IPS DF 6.9 (cell line): ENCODE measurements around the gene TFDP3.

ENCODE experiments used
- DNase-seq: peaks from one replicate; pipeline ENCODE4 v3.0.0-alpha.2; 2013; ENCODE audit warnings: low read depth, low spot score
- H3K27ac ChIP-seq: one replicate; pipeline ENCODE4 v1.5.1; 2013; ENCODE audit warnings: low read length, control low read depth
- H3K27me3 ChIP-seq: 2 replicates; pipeline ENCODE4 v1.6.1; 2013; ENCODE audit warnings: mild to moderate bottlenecking, low read length; ENCODE audit not compliant: control insufficient read depth, insufficient read depth
- H3K36me3 ChIP-seq: 2 replicates; pipeline ENCODE4 v1.6.1; 2013; ENCODE audit warnings: low read length; ENCODE audit not compliant: control insufficient read depth, insufficient read depth
- H3K4me1 ChIP-seq: 2 replicates; pipeline ENCODE4 v1.6.1; 2013; ENCODE audit warnings: low read length; ENCODE audit not compliant: control insufficient read depth, insufficient read depth
- H3K4me3 ChIP-seq: 2 replicates; pipeline ENCODE4 v1.5.1; 2013; ENCODE audit warnings: mild to moderate bottlenecking, low read length
- H3K9me3 ChIP-seq: 2 replicates; pipeline ENCODE4 v1.6.1; 2013; ENCODE audit warnings: low read length, inconsistent platforms; ENCODE audit not compliant: control insufficient read depth, insufficient read depth
- WGBS: extraction: QIAGEN DNeasy Blood & Tissue Kit; methylation state at CpG from one replicate; pipeline ENCODE4 v1.1.7; 2013; ENCODE audit warnings: mixed read lengths, missing lambda C conversion rate; ENCODE audit not compliant: insufficient read length, insufficient coverage; 5-methylcytosine and 5-hydroxymethylcytosine counted together

Gene TFDP3, protein sequence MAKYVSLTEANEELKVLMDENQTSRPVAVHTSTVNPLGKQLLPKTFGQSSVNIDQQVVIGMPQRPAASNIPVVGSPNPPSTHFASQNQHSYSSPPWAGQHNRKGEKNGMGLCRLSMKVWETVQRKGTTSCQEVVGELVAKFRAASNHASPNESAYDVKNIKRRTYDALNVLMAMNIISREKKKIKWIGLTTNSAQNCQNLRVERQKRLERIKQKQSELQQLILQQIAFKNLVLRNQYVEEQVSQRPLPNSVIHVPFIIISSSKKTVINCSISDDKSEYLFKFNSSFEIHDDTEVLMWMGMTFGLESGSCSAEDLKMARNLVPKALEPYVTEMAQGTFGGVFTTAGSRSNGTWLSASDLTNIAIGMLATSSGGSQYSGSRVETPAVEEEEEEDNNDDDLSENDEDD

DNA sequence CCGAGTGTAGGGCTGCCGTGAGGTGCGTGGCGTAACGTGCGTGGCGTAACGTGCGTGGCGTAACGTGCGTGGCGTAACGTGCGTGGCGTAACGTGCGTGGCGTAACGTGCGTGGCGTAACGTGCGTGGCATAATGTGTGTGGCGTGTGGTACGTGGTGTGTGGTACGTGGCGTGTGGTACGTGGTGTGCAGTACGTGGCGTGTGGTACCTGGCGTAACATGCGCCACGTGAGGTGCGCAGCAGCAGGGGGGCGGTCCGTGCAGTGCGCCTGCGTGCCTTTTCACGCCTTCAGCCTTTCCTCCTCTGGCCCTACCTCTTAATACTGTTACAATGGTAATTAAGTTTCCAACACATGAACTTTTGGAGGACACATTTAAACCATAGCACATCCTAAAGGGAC is at the start of gene TFDP3:
Gene TFDP3 (minus strand): TSS at position 26 of the 400 bp plus-strand sequence. CDS start 95 bp downstream, outside the sequence.
- 100% methylated on average over 9 of the region's 40 CpGs for WGBS
- no peak within 1 kb of the TSS for H3K4me3 ChIP-seq
- no peak within 1 kb of the TSS for H3K27ac ChIP-seq
- DNase-seq = no peak
- H3K9me3 ChIP-seq = no peaks in the 10 kb centered on the region
- no peaks in the 10 kb centered on the region for H3K36me3 ChIP-seq
- H3K4me1 ChIP-seq = no peaks in the 10 kb centered on the region
- no peaks in the 10 kb centered on the region for H3K27me3 ChIP-seq

DNA sequence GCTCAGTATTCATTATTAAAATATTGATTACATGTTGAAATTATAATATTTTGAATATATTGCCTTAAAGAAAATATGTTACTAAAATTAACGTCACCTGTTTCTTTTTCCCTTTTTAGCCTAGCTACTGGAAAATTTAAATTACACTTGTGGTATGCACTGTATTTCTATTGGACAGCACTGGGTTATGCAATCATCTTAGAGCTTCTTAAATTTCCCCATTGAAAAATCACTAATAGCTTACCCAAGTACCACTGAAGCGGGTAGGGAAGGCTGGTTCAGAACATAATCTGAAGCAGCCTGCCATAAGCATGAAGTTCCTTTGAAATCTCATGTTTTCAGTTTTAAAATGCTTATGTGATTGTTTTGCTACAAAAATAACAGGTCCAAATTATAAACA is 49.5 kb upstream of the TFDP3 start:
- DNase-seq = no peak
- Histone ChIP-seq H3K9me3 (no peaks in the 10 kb centered on the region), H3K36me3 (no peaks in the 10 kb centered on the region), H3K4me1 (no peaks in the 10 kb centered on the region), H3K27me3 (no peaks in the 10 kb centered on the region), H3K27ac (no peak overlapping the region), H3K4me3 (no peak overlapping the region)
- WGBS = no CpG with 5 or more reads among the region's 2 CpGs

DNA sequence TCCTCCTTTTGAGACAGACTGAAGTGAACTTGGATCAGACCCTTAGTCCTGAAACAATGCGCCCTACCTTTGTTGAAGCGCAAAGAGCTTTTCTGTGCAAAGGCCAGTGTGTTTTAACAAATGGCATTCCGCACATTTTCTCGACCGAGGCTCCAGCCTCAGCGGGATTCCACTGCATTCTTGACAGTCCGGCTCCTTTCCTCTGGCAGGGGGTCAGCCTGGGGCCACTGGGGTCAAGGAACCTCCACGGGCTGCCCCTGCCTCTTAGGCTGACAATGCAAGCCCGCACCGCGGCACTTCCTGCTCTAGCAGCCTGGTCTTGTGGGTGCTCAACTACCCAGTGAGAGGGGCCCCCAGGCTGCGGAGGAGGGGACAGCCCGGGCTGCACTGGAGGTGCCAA is 47.2 kb upstream of the TFDP3 start:
- Histone ChIP-seq H3K27ac (no peak overlapping the region), H3K4me3 (no peak overlapping the region), H3K36me3 (no peaks in the 10 kb centered on the region), H3K27me3 (no peaks in the 10 kb centered on the region), H3K4me1 (no peaks in the 10 kb centered on the region), H3K9me3 (no peaks in the 10 kb centered on the region)
- peak; percentile 58 for DNase-seq
- whole genome bisulfite sequencing = no CpG with 5 or more reads among the region's 13 CpGs

DNA sequence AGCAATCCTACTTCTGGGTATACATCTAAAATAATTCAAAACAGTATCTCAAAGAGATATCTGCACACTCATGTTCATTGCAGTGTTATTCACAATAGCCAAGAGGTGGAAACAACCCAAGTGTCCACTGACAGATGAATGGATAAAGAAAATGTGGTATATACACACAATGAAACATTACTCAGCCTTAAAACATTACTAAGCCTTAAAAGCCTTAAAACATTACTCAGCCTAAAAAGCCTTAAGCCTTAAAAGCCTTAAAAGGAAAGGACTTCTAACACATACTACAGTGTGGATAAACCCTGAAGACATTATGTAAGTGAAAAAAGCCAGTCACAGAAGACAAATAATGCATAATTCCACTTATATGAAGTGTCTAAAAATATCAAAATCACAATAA is 40.3 kb upstream of the TFDP3 start:
- no peaks in the 10 kb centered on the region for H3K4me1 ChIP-seq
- H3K27ac ChIP-seq = no peak overlapping the region

DNA sequence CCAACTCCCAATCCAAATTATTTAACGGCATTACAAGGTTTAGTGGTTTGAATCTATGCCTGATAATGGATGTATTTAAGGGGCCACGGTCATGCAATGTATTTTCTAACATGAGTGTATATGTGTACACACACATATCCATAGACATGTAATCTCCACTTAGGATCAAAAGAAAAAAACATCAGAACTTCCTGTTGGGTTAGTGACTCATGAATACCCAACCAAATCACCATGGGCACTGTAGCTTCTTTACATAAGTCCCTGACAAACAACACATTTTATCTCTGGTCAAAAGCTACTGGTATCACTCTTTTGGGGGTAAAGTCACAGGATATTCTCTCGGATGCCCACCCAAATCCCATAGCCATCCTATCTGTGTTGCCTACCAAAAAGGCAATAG is 36.5 kb upstream of the TFDP3 start:
- DNase-seq = no peak

More for the DNA sequence above, 40.3 kb upstream of the TFDP3 start:
- DNase-seq = no peak
- Histone ChIP-seq H3K4me3 (no peak overlapping the region), H3K27me3 (no peaks in the 10 kb centered on the region), H3K9me3 (no peaks in the 10 kb centered on the region), H3K36me3 (no peaks in the 10 kb centered on the region)

DNA sequence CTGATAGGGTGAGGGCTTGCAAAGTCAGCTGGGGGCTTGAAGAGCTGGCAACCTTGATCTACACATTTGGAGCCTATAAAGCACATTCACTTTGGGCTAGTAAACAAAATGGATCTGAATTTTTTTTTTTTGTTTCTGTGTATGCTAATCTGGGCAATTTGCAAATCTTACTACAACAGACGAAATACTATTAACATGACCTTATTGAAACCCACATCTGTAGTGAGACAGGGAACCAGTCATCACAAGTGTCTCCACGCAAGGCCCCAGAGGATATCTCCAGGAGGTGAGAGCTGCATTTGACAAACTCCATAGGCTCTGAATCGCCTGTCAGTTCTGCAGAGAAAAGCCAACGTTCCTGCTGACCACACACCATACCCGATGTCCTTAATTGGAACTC is 33.0 kb upstream of the TFDP3 start:
- DNase-seq = no peak
- Histone ChIP-seq H3K36me3 (no peaks in the 10 kb centered on the region), H3K4me3 (no peak overlapping the region), H3K4me1 (peaks cover 1% of the 10 kb centered on the region; the same call in 1 of the 2 replicates), H3K9me3 (no peaks in the 10 kb centered on the region), H3K27ac (no peak overlapping the region), H3K27me3 (no peaks in the 10 kb centered on the region)
- WGBS = no CpG with 5 or more reads among the region's 5 CpGs

More for the DNA sequence above, 36.5 kb upstream of the TFDP3 start:
- H3K36me3 ChIP-seq = no peaks in the 10 kb centered on the region
- no peaks in the 10 kb centered on the region for H3K9me3 ChIP-seq
- H3K27ac ChIP-seq = no peak overlapping the region
- no CpG with 5 or more reads among the region's 3 CpGs for WGBS
- no peaks in the 10 kb centered on the region for H3K27me3 ChIP-seq
- H3K4me1 ChIP-seq = peaks cover 1% of the 10 kb centered on the region; the same call in 1 of the 2 replicates
- no peak overlapping the region for H3K4me3 ChIP-seq

DNA sequence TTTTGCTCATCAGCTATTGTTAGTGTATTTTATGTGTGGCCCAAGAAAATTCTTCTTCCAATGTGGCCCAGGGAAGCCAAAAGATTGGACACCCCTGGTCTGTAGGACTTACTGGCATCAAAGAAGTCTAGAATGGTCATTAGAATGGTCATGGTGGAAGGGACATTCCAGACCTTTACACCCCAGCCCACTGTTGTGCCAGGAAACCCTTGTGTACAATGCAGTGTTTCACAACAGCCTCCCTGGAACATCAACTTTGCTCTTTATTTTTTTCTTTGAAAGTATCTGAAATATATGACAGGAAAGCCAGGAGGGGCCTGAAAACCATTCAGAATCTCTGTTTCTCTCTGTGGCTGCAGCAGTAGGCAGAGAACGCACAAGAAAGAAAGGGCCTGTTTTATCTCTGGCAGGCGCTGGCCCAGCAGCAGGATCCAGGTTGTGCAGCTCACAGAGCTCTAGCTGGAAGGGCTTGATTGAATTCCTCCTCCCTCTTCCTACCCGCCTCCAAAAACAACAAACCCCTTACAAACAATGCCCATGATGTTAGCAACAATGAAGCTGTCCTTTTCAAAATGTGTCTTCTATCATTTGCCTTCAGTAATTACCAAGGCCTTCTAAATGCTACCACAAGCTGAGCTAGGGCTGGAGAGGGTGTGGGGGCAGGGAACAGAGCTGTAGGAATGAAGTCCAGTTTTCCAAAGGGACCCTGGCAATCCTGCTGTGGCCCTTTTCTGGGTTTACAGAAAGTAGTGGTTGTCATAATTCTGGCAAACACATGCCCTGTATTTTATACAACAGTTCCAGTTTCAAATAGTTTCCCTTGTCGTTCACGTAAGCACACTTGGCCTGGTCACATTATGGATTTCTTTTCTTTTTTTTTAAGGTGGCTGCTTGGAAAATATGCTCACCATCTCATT is 32.3 kb upstream of the TFDP3 start:
- no peak overlapping the region for H3K27ac ChIP-seq
- no peaks in the 10 kb centered on the region for H3K27me3 ChIP-seq
- H3K4me3 ChIP-seq = no peak overlapping the region
- peaks cover 1% of the 10 kb centered on the region; the same call in 1 of the 2 replicates for H3K4me1 ChIP-seq
- no peak for DNase-seq
- no peaks in the 10 kb centered on the region; the same call in 1 of the 2 replicates for H3K9me3 ChIP-seq
- no peaks in the 10 kb centered on the region for H3K36me3 ChIP-seq
- no CpG with 5 or more reads among the region's 5 CpGs for WGBS

DNA sequence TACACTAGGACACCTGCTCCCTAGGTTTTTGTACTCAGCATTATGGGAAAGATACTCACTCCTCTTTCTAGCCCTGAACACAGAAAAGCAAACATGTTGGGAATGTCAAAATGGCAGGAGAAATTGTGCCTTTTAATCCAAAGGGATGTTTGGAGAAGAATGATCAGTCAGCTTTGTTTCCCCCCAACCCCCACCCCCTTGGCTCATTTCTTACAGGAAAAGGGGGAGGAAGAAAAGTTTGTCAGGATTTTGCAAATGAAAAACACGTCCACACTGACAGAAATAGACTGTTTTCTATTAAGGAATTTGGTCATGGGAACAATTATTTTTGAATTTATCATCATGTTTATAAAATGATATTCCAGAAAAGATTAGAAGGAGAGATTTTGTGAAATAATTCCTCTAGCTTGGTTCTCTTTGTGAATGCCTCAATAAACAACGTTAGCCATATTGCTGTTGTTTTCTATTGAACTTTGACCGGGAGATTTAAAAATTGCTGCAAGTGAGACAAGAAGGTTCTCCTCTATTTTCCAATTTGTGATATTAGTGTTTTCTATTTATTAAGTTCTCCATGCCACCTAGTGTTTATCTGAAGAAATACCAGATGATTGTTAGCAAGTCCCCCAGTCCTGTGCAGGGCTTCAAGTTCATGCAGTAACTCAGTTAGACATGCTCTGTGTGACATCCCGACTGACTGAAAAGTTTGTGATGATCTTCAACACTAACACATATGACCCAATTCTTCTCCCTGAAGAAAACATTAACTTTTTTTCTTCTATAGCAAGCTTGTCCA is 31.3 kb upstream of the TFDP3 start:
- no peaks in the 10 kb centered on the region for H3K27me3 ChIP-seq
- WGBS = no CpG with 5 or more reads among the region's 4 CpGs

DNA sequence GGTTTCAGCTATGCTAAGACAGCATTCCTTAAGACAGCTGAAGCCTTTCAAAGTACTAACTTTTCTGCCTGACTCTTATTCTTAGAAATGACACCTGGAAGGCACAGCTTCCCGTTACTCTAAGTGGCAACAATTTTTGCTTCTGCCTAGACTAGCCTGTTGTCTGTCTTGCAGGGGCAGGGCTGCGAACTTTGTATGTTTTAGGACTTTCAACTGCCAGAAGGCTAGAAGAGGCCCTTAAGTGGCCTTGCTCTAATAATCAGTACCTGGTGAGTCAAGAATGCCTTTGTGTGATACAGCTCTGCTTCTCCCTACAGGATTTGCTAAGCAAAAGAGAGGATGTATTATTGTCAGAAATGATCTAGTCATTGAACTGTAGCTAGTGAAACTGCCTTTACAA is 30.0 kb upstream of the TFDP3 start:
- no peak overlapping the region for H3K27ac ChIP-seq
- no peak overlapping the region for H3K4me3 ChIP-seq
- no peaks in the 10 kb centered on the region for H3K27me3 ChIP-seq
- WGBS = no CpG with 5 or more reads among the region's 2 CpGs
- H3K9me3 ChIP-seq = no peaks in the 10 kb centered on the region; the same call in 1 of the 2 replicates
- H3K4me1 ChIP-seq = peaks cover 1% of the 10 kb centered on the region; the same call in 1 of the 2 replicates
- H3K36me3 ChIP-seq = no peaks in the 10 kb centered on the region
- DNase-seq = no peak

More for the DNA sequence above, 31.3 kb upstream of the TFDP3 start:
- Histone ChIP-seq H3K4me3 (no peak overlapping the region), H3K27ac (no peak overlapping the region), H3K9me3 (no peaks in the 10 kb centered on the region; the same call in 1 of the 2 replicates), H3K36me3 (no peaks in the 10 kb centered on the region), H3K4me1 (peaks cover 1% of the 10 kb centered on the region; the same call in 1 of the 2 replicates)
- no peak for DNase-seq

DNA sequence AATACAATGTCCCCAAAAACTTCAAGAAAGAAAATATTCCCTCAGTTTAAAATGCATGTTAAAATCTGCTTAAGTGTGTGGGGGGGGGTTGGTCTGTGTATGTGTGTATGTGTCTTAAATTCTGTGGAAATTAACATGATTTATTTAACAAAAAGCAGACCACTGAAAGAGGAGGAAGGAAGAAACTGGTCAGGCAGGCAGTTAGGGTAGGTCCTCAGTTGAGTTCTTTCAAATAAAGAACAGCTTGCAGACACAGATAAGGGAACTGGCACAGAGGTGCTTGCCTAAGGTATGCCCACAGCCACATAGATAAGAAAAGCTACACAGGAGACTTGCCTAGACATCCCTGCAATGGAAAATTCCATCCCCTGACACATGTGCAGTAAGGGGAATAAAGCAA is 28.8 kb upstream of the TFDP3 start:
- H3K36me3 ChIP-seq = no peaks in the 10 kb centered on the region
- no peak overlapping the region for H3K27ac ChIP-seq
- no peak for DNase-seq
- H3K4me3 ChIP-seq = no peak overlapping the region
- H3K9me3 ChIP-seq = no peaks in the 10 kb centered on the region; the same call in 1 of the 2 replicates
- peaks cover 1% of the 10 kb centered on the region; the same call in 1 of the 2 replicates for H3K4me1 ChIP-seq
- H3K27me3 ChIP-seq = no peaks in the 10 kb centered on the region
